NCI-H187 treated with DMSO at 0.1 percent for 48 hours (cell line): ENCODE results near the gene RAB31.
"Not testable (repeated sequence)": the region's sequence is repeated elsewhere in the genome, so short reads cannot be mapped to it uniquely, and the experiment has no call there.

Source experiments
- DNase-seq: peaks from one replicate; lab custom pipeline; 2025; lab: John Stamatoyannopoulos, UW

RAB31 gene

GRCh38 chr18:9842448-9842847, 134.3 kb downstream of the RAB31 start:
- no peak for DNase-seq

- DNase-seq = no peak
Observed at GRCh38 chr18:9845256-9845655, 137.2 kb downstream of the RAB31 start.

GRCh38 chr18:9846162-9846925, 138.2 kb downstream of the RAB31 start:
- no peak for DNase-seq

GRCh38 chr18:9848170-9848879, 140.2 kb downstream of the RAB31 start:
- DNase-seq = no peak

- no peak for DNase-seq
Observed at GRCh38 chr18:9849407-9850283, 141.5 kb downstream of the RAB31 start.

GRCh38 chr18:9850309-9850708, 142.2 kb downstream of the RAB31 start:
- no peak for DNase-seq

- no peak for DNase-seq
Observed at GRCh38 chr18:9851511-9851910, 143.4 kb downstream of the RAB31 start.

- no peak for DNase-seq
Observed at GRCh38 chr18:9852266-9853081, 144.4 kb downstream of the RAB31 start.

- DNase-seq = no peak
Observed at GRCh38 chr18:9854801-9855676, 146.9 kb downstream of the RAB31 start.

- no peak for DNase-seq
Observed at GRCh38 chr18:9855681-9856080, 147.6 kb downstream of the RAB31 start.

GRCh38 chr18:9856092-9856491, 148.0 kb downstream of the RAB31 start:
- no peak for DNase-seq

GRCh38 chr18:9857479-9857998, 149.4 kb downstream of the RAB31 start:
- DNase-seq = not testable (repeated sequence)

- no peak for DNase-seq
Observed at GRCh38 chr18:9858642-9859041, 150.5 kb downstream of the RAB31 start.

- no peak for DNase-seq
Observed at GRCh38 chr18:9859232-9859631, 151.1 kb downstream of the RAB31 start.

- DNase-seq = no peak
Observed at GRCh38 chr18:9860682-9861081, 152.6 kb downstream of the RAB31 start.

GRCh38 chr18:9861157-9861556, 153.1 kb downstream of the RAB31 start:
- no peak for DNase-seq

- DNase-seq = no peak
Observed at GRCh38 chr18:9861933-9862332, 153.8 kb downstream of the RAB31 start.

- peak; percentile 53 for DNase-seq
Observed at GRCh38 chr18:9862686-9863085, 154.6 kb downstream of the RAB31 start.

GRCh38 chr18:9863282-9863681, 155.2 kb downstream of the RAB31 start:
- DNase-seq = no peak

- DNase-seq = no peak
Observed at GRCh38 chr18:9865764-9866490, 157.8 kb downstream of the RAB31 start.
